Central memory CD8-positive, alpha-beta T cell (primary cell): ENCODE results near the gene CMYA5.

ENCODE experiments used
- ATAC-seq: fragments of 150-1000 bp; cut with Tn5 transposase; replicated peaks from 2 replicates; pipeline ENCODE4 v1.10.0; 2022; ENCODE audit warnings: mild to moderate bottlenecking, moderate FRiP score, moderate number of reproducible peaks; ENCODE audit not compliant: poor library complexity, severe bottlenecking; ENCODE audit errors: extremely low read depth
- DNase-seq, 2 donors: peaks; one replicate each; pipeline ENCODE4 v3.0.0; 2021; ENCODE audit warnings: low spot score in 2 of 2
- H3K27ac Mint-ChIP-seq: one replicate; pipeline ENCODE4 v1.8.0; 2022; ENCODE audit warnings: low read depth, mild to moderate bottlenecking, moderate library complexity, mixed read lengths
- H3K27me3 Mint-ChIP-seq: one replicate; pipeline ENCODE4 v1.8.0; 2022; ENCODE audit warnings: mixed read lengths
- H3K36me3 Mint-ChIP-seq: one replicate; pipeline ENCODE4 v1.8.0; 2022; ENCODE audit warnings: mild to moderate bottlenecking, moderate library complexity, mixed read lengths; ENCODE audit not compliant: insufficient read depth
- H3K4me1 Mint-ChIP-seq: one replicate; pipeline ENCODE4 v1.8.0; 2022; ENCODE audit warnings: mixed read lengths
- H3K4me3 Mint-ChIP-seq: one replicate; pipeline ENCODE4 v1.8.0; 2022; ENCODE audit warnings: mild to moderate bottlenecking, moderate library complexity, mixed read lengths
- H3K9me3 Mint-ChIP-seq: one replicate; pipeline ENCODE4 v1.8.0; 2022; ENCODE audit warnings: mixed read lengths

The CMYA5 gene

DNA sequence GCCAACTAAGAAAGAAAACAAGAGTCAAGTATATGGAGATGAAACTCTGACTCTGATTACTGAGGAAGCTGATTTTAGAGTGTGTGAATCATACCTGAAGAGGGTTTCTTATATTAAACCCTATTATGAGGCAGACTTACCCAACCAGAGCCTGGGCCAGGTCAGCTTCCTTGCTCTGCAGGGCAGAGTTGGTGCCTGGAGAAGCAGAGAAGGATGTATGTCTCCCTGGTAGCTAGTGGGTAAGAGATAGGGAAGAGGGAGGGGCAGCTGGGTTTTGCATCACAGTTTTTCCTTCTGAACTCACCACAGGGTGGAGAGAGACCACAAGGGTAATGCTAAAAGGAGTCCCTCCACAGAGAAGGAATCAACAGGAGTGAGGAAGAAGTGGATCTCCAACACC is 104.1 kb downstream of the CMYA5 start:
- H3K4me3 Mint-ChIP-seq: no peak overlapping the region
- no peak for ATAC-seq
- H3K27me3 Mint-ChIP-seq: peaks cover 32% of the 10 kb centered on the region
- H3K4me1 Mint-ChIP-seq: no peaks in the 10 kb centered on the region
- no peaks in the 10 kb centered on the region for H3K9me3 Mint-ChIP-seq
- H3K27ac Mint-ChIP-seq: no peak overlapping the region
- DNase-seq: no peak
- no peaks in the 10 kb centered on the region for H3K36me3 Mint-ChIP-seq

DNA sequence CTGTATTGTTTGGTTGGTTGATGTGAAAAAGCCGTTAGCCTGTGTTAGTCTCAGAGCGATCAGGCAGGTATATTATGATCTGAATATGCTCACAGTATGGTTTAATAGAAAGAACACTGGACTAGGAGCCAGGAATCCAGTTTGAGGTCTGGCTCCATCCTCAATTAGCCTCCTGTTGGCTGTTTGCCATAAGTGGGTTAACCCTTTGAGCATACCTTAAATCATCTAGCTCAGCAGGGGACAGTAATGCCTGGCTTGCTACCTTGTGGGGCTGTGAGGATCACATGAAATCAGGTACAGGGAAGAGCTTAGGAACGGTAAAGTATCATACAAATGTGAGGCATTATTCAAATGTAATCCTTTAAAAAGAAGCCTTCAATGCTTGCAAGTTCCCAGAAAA is 104.7 kb downstream of the CMYA5 start:
- no peaks in the 10 kb centered on the region for H3K36me3 Mint-ChIP-seq
- H3K27ac Mint-ChIP-seq: no peak overlapping the region
- no peak for ATAC-seq
- no peaks in the 10 kb centered on the region for H3K4me1 Mint-ChIP-seq
- H3K27me3 Mint-ChIP-seq: peaks cover 27% of the 10 kb centered on the region
- no peak overlapping the region for H3K4me3 Mint-ChIP-seq
- no peak for DNase-seq
- H3K9me3 Mint-ChIP-seq: no peaks in the 10 kb centered on the region

DNA sequence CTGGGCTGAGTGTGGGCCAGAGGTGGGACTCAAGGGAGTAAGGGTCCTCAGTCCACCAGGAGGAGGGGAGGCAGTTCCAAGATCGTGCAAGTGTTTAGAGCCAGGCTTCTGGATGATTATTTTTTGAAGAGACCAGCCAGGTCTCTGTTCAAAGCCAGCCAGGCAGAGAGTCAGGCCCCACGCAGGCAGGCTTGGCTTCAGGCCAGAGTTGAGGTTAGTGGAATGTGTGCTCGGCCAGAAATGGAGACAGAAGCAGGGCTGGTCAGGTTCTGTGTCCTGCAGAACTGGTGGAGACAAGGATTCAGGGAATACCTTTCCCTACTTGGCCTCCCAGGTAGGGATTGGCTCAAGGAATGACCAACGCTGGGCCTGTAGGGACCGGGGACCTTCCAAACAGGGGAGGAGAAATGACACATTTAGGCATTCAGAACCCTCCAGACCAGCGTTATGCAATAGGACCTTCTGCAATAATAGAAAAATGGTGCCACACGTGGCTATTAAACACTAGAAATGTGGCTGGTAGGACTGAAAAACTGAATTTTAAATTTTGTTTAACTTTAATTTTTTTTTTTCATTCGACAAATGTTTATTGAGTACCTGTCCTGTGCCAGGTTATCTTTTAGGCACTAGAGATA is 106.2 kb downstream of the CMYA5 start:
- no peak for ATAC-seq
- H3K27me3 Mint-ChIP-seq: peaks cover 11% of the 10 kb centered on the region
- DNase-seq: no peak
- no peaks in the 10 kb centered on the region for H3K4me1 Mint-ChIP-seq
- H3K36me3 Mint-ChIP-seq: no peaks in the 10 kb centered on the region
- H3K9me3 Mint-ChIP-seq: no peaks in the 10 kb centered on the region
- no peak overlapping the region for H3K27ac Mint-ChIP-seq
- no peak overlapping the region for H3K4me3 Mint-ChIP-seq

DNA sequence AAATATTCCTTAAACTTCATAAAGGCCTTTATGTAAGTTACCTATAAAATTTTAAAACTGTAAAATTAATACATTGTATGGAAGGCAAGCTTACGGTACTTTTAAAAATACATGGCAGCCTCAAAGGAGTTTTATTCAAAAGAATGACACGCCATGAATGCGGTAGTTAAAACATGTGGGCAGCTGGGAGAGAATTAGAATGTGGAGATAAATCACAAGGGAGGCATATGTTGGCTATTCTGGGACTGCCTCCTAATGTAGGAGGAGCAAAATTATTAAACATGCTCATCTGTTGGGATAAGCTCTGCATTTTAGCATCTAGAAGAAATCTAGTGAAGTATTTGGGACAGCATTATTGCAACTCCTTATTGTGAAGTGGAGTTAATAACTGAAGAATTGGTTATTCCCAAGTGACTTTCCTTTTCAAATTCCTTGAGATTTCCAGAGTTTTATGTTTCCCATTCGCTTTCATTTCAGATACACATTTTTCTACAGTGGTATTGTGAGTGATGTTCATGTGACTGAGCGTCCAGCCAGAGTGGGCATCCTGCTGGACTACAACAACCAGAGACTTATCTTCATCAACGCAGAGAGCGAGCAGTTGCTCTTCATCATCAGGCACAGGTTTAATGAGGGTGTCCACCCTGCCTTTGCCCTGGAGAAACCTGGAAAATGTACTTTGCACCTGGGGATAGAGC is 109.4 kb downstream of the CMYA5 start:
- Mint-ChIP-seq H3K4me1 (no peaks in the 10 kb centered on the region), H3K27ac (no peak overlapping the region), H3K9me3 (no peaks in the 10 kb centered on the region), H3K27me3 (peaks cover 8% of the 10 kb centered on the region), H3K36me3 (no peaks in the 10 kb centered on the region), H3K4me3 (no peak overlapping the region)
- no peak for DNase-seq
- ATAC-seq: no peak

DNA sequence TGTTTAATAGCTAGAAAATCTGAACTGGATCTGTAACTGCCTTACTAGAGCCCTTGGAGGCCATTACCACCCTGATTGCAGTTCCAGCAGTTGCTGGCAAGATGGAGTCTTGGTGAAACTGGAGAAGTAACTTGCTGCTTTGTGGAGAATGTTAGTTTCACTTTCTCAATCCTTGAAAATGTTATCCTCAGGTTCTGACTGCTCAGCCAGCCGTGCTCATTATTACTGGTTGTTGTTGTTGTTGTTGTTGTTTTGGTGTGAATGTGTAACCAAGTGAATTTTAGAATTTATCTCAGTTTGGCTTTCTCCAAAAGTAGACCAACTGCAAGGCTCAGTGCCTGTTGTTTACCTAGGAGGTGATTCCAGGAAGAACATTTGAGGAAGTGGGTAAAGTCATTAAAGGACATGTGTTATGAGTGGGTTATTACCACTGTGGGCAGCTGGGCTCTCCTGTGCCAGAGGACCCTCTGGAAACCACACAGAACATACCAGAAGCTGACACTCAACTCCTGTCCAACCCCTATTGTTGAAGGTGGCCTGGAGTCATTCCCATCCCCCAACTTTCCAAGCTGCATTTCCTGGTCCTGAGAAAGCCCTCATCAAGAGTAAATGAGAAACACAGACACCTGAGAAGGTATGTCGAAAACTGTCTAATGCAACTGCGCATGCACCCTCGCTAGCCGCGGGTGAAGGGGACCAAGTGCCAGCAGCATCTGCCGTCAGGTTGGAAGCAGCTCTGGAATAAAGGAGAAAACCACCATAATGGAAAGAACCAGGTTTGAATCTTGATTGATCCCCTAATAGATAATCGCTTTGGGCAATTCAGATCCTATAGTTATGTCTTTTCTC is 111.6 kb downstream of the CMYA5 start:
- Mint-ChIP-seq H3K9me3 (no peaks in the 10 kb centered on the region), H3K4me1 (no peaks in the 10 kb centered on the region), H3K4me3 (no peak overlapping the region), H3K27ac (no peak overlapping the region), H3K27me3 (no peaks in the 10 kb centered on the region), H3K36me3 (no peaks in the 10 kb centered on the region)
- ATAC-seq (no peak), DNase-seq (no peak)

DNA sequence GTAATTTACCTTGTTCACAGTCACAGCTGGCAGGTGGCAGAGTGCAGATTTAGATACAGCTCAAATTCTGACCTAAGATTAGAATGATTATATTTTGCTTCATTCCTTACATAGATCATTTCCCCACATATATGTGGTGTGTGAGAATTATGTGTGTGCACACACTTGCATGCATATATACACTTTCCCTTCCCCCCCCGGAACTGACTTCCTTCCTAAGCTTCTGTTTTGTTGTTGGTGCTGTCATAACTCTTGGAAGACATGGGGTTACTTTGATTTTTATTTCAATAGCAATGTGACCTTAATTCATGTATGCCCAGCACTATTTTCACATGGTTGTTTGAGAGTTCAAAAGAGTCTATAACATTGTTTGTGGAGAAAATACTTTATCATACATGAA is 112.8 kb downstream of the CMYA5 start:
- no peaks in the 10 kb centered on the region for H3K9me3 Mint-ChIP-seq
- H3K4me3 Mint-ChIP-seq: no peak overlapping the region

DNA sequence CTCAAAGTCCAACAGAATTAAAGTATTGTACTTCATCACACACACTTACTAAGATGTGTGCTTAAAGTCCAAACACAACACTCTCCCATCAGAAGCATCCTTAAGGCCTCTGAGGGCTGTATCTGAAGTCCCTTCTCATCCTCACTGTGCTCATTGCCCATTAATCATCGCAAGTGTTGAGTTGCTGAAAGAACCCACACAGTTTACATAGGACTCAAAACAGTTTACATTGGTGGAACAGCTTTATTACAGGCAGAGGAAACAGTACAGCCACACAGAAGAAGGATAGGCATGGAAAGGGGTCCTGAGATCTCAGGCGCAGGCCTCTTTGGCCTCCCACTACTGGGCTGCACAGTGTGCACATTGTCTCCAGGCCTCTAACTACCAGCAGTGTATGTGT is 113.4 kb downstream of the CMYA5 start:
- Mint-ChIP-seq H3K4me3 (no peak overlapping the region), H3K27ac (no peak overlapping the region), H3K9me3 (no peaks in the 10 kb centered on the region), H3K4me1 (no peaks in the 10 kb centered on the region), H3K27me3 (no peaks in the 10 kb centered on the region), H3K36me3 (no peaks in the 10 kb centered on the region)
- no peak for DNase-seq
- no peak for ATAC-seq

More for the DNA sequence above, 112.8 kb downstream of the CMYA5 start:
- H3K27ac Mint-ChIP-seq: no peak overlapping the region
- H3K27me3 Mint-ChIP-seq: no peaks in the 10 kb centered on the region
- H3K4me1 Mint-ChIP-seq: no peaks in the 10 kb centered on the region
- DNase-seq (no peak), ATAC-seq (no peak)
- no peaks in the 10 kb centered on the region for H3K36me3 Mint-ChIP-seq

DNA sequence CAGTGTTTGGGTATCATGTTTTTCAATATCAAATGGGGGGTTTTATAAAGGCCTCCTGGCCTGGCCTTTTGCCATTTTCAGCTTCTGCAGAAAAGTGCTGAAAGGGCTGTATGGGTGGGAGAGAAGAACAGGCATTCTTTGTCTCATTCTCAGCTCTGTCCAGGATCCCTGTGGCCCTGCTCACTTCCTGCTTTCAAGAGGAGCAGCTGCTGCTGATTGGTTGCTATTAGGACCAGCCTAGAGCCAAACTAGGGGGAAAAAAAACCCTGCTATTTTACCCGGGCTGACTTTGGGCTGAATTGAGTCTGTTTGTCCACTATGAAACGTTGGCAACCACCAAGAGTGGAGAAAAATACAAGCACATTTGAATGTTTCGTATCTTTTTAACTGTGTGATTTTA is 117.1 kb downstream of the CMYA5 start:
- Mint-ChIP-seq H3K4me3 (no peak overlapping the region), H3K27me3 (no peaks in the 10 kb centered on the region), H3K9me3 (no peaks in the 10 kb centered on the region), H3K27ac (no peak overlapping the region), H3K4me1 (no peaks in the 10 kb centered on the region), H3K36me3 (no peaks in the 10 kb centered on the region)
- ATAC-seq (no peak), DNase-seq (no peak)

DNA sequence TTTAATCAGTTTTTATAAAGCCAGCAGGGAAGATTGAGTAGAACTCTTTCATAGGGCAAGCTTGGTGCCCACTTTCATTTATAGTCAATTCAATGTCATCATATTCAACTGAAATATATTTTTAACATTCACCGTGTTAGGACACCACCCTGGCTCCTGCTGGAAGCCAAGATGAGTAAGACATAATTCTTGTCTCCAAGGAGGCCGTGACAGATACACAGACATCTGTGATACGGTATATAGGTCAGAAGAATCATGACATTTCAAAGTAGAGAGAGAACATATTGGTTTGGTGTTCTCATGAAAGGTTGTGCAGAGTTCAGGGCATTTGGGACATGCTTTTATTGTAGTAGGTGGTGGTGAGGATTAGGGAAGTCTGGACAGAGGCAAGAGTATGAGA is 120.1 kb downstream of the CMYA5 start:
- Mint-ChIP-seq H3K9me3 (no peaks in the 10 kb centered on the region), H3K36me3 (no peaks in the 10 kb centered on the region), H3K4me3 (no peak overlapping the region), H3K4me1 (no peaks in the 10 kb centered on the region), H3K27ac (no peak overlapping the region), H3K27me3 (peaks cover 3% of the 10 kb centered on the region)
- ATAC-seq: no peak
- no peak for DNase-seq

DNA sequence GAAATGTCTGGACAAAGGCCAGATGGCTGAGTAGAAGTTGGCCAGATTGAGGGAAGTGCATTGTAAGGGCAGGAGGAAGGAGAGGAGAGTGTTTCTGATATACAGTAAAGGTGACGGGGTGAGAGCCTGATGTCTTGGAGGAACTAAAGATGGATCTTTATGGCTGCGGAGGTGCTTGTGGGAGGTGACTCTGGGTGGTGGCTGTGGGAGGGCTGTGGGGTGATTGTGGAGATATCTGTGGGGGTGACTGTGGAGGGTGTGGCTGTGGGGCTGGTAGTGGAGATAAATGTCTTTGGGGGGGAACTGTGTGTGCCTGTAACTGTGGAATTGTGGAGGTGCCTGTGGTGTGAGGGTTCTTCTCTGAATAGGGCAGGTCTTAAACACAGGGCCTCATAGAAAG is 121.4 kb downstream of the CMYA5 start:
- no peaks in the 10 kb centered on the region for H3K9me3 Mint-ChIP-seq
- H3K4me1 Mint-ChIP-seq: no peaks in the 10 kb centered on the region
- no peak for DNase-seq
- no peak overlapping the region for H3K27ac Mint-ChIP-seq
- no peak for ATAC-seq
- H3K36me3 Mint-ChIP-seq: no peaks in the 10 kb centered on the region
- peaks cover 17% of the 10 kb centered on the region for H3K27me3 Mint-ChIP-seq
- no peak overlapping the region for H3K4me3 Mint-ChIP-seq

DNA sequence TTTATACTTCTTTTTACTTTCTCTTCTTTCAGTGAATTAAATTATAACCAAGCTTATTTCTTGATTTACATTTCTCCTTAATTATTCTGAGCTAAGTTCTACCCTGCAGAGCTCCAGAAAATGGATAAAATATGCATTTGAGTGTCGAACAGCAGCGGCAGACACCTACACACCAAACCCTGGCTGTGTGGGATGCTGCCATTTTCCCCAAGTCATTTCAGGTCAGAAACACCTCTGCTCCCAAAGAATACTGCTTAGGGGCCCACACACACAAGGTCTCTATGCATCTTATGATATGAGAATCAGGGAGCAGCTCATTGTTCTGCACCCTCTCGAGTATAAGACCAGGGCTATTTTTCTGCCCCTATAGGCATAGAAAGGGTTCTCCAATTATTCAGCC is 122.3 kb downstream of the CMYA5 start:
- Mint-ChIP-seq H3K4me1 (no peaks in the 10 kb centered on the region), H3K4me3 (no peak overlapping the region), H3K36me3 (no peaks in the 10 kb centered on the region), H3K27me3 (peaks cover 25% of the 10 kb centered on the region), H3K9me3 (no peaks in the 10 kb centered on the region), H3K27ac (no peak overlapping the region)
- DNase-seq (no peak), ATAC-seq (no peak)

DNA sequence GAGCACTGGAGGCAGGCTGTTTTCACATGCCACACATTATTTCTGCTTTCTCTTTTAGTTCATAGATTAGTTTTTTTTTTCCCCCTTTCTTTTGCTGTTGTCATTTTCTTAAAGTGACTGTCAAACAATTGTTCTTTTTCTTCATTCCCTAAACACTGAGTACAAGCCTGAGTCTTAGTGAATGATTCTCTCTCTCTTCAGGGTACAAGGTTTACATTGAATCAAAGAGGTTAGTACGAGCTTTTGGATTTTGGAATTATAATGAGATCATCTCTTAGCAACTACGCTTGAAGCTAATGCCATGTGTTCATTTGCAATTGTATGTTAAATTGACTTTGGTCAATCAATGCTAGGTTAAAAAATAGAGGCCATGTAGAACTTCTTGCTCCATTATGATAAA is 125.1 kb downstream of the CMYA5 start:
- H3K27ac Mint-ChIP-seq: no peak overlapping the region
- H3K4me1 Mint-ChIP-seq: no peaks in the 10 kb centered on the region
- H3K27me3 Mint-ChIP-seq: peaks cover 39% of the 10 kb centered on the region
- DNase-seq: no peak
- peaks cover 8% of the 10 kb centered on the region for H3K9me3 Mint-ChIP-seq
- H3K36me3 Mint-ChIP-seq: no peaks in the 10 kb centered on the region
- H3K4me3 Mint-ChIP-seq: no peak overlapping the region
- no peak for ATAC-seq

DNA sequence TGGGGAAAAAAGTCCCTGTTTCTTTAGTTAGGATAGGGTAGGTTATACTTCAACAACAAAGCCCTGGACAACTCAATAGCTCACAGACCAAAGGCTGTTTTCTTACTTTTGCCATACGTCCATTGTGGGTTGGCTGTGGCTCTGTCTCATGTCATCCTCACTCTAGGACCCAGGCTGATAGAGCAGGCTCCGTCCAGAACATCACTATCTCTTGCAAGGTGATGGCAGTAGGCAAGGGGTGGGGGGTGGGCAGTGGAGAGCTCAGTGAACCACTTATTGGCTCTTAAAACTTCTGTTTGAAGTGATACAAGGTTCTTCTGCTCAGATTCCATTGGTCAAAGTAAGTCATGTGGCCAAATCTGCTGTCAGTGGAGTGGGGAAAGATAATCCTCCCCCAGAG is 126.4 kb downstream of the CMYA5 start:
- DNase-seq: no peak
- peaks cover 39% of the 10 kb centered on the region for H3K27me3 Mint-ChIP-seq
- no peak overlapping the region for H3K4me3 Mint-ChIP-seq
- peaks cover 8% of the 10 kb centered on the region for H3K9me3 Mint-ChIP-seq
- H3K27ac Mint-ChIP-seq: no peak overlapping the region
- no peaks in the 10 kb centered on the region for H3K36me3 Mint-ChIP-seq
- no peak for ATAC-seq
- no peaks in the 10 kb centered on the region for H3K4me1 Mint-ChIP-seq
